SK-N-SH (cell line): ENCODE data around the gene UBFD1. TPM values are rescaled to one million over a fixed set of nuclear protein-coding genes. Genes with fewer than 3 reads are reported as not detected.

Source experiments
- CTCF ChIA-PET: fragments of 300-600, 350-600 bp; formaldehyde crosslinking; extraction: SDS; loops from one replicate; lab custom pipeline; 2021; lab: Yijun Ruan, JAX
- POLR2A ChIA-PET: fragments of 350-600 bp; sonication (Branson Sonifier 250); formaldehyde crosslinking; extraction: SDS; loops from one replicate; lab custom pipeline; 2020; ENCODE audit warnings: antibody characterized with exemption, inconsistent platforms; lab: Yijun Ruan, JAX
- DNase-seq: peaks from one replicate; pipeline ENCODE4 v3.0.0; 2012
- H2AFZ ChIP-seq: fragments of 200-600 bp; sonication (generic); 2 replicates; pipeline ENCODE4 v1.8.1; 2016; ENCODE audit warnings: antibody characterized with exemption, mild to moderate bottlenecking, low read depth
- H3F3A ChIP-seq: fragments of 200-600 bp; sonication (generic); replicated peaks from 2 replicates; pipeline ENCODE3; 2016; ENCODE audit warnings: antibody characterized with exemption, mild to moderate bottlenecking; ENCODE audit not compliant: insufficient read depth
- H3K27ac ChIP-seq, 2 experiments: fragments of 200-500 bp in 1 of 2; fragments of 200-600 bp in 1 of 2; sonication (Bioruptor generic) in 1 of 2; sonication (generic), shearing (Covaris generic) in 1 of 2; 2 replicates each; pipeline versions ENCODE4 v1.5.1 to v1.6.1; 2014 to 2016; ENCODE audit warnings: low read depth in 2 of 2, inconsistent platforms in 1 of 2, low read length in 1 of 2, mild to moderate bottlenecking in 1 of 2, mixed read lengths in 1 of 2
- H3K27me3 ChIP-seq: fragments of 200-600 bp; sonication (generic), shearing (Covaris generic); 2 replicates; pipeline ENCODE4 v1.6.1; 2016; ENCODE audit warnings: mixed run types; ENCODE audit not compliant: insufficient read depth
- H3K36me3 ChIP-seq, 2 experiments: fragments of 200-500 bp in 1 of 2; fragments of 200-600 bp in 1 of 2; sonication (Bioruptor generic) in 1 of 2; sonication (generic) in 1 of 2; replicated peaks in 1 of 2; 2 replicates each; pipeline versions ENCODE3 to v1.5.1; 2014 to 2016; ENCODE audit warnings: low read length in 1 of 2, mild to moderate bottlenecking in 1 of 2; ENCODE audit not compliant: insufficient read depth in 2 of 2, control insufficient read depth in 1 of 2
- H3K4me1 ChIP-seq, 2 experiments: fragments of 200-500 bp in 1 of 2; fragments of 200-600 bp in 1 of 2; sonication (Bioruptor generic) in 1 of 2; sonication (generic), shearing (Covaris generic) in 1 of 2; 2 replicates each; pipeline versions ENCODE4 v1.5.1 to v1.6.1; 2014 to 2016; ENCODE audit warnings: low read depth in 1 of 2, low read length in 1 of 2, mixed run types in 1 of 2; ENCODE audit not compliant: insufficient read depth in 2 of 2, control insufficient read depth in 1 of 2
- H3K4me2 ChIP-seq: fragments of 200-600 bp; sonication (generic), shearing (Covaris generic); 2 replicates; pipeline ENCODE4 v1.6.1; 2017; ENCODE audit warnings: mixed run types
- H3K4me3 ChIP-seq, 2 experiments: fragments of 200-500 bp in 1 of 2; fragments of 200-600 bp in 1 of 2; sonication (Bioruptor generic) in 1 of 2; sonication (generic), shearing (Covaris generic) in 1 of 2; 2 replicates each; pipeline versions ENCODE4 v1.5.1 to v1.8.1; 2014 to 2016; ENCODE audit warnings: low read depth in 2 of 2, inconsistent platforms in 1 of 2, low read length in 1 of 2, mild to moderate bottlenecking in 1 of 2, mixed read lengths in 1 of 2, moderate library complexity in 1 of 2
- H3K79me2 ChIP-seq: fragments of 200-600 bp; sonication (generic); 2 replicates; pipeline ENCODE4 v1.8.1; 2017; ENCODE audit warnings: mild to moderate bottlenecking; ENCODE audit not compliant: insufficient read depth
- H3K9ac ChIP-seq: fragments of 200-600 bp; sonication (generic); 2 replicates; pipeline ENCODE4 v1.6.1; 2017; ENCODE audit warnings: mixed run types
- H3K9me2 ChIP-seq: fragments of 200-600 bp; sonication (generic); 2 replicates; pipeline ENCODE4 v1.6.1; 2017; ENCODE audit warnings: mixed run types
- H3K9me3 ChIP-seq: fragments of 200-600 bp; sonication (generic); 2 replicates; pipeline ENCODE4 v1.6.1; 2017; ENCODE audit warnings: mixed run types, mild to moderate bottlenecking, moderate library complexity
- H4K20me1 ChIP-seq: fragments of 200-600 bp; sonication (generic); 2 replicates; pipeline ENCODE4 v1.6.1; 2017; ENCODE audit warnings: mild to moderate bottlenecking, mixed run types; ENCODE audit not compliant: insufficient read depth
- ELF1 ChIP-seq: IDR thresholded peaks from 2 replicates; pipeline ENCODE4 v1.4.0; 2012
- EP300 ChIP-seq, 2 experiments: IDR thresholded peaks; 2 replicates each; pipeline versions ENCODE4 v1.4.0 to v1.6.1; 2012; ENCODE audit warnings: borderline replicate concordance in 1 of 2, low read depth in 1 of 2, low read length in 1 of 2
- FOXJ3 ChIP-seq: sonication (generic); formaldehyde crosslinking; IDR thresholded peaks from 2 replicates; pipeline ENCODE4 v1.5.1; 2020; ENCODE audit warnings: mild to moderate bottlenecking, missing genetic modification reagents
- GATA2 ChIP-seq: sonication (generic); formaldehyde crosslinking; IDR thresholded peaks from 2 replicates; pipeline ENCODE4 v1.5.0; 2020; ENCODE audit warnings: mild to moderate bottlenecking, missing genetic modification reagents
- JUND ChIP-seq: IDR thresholded peaks from 2 replicates; pipeline ENCODE4 v1.4.0; 2012
- MEF2A ChIP-seq: IDR thresholded peaks from 2 replicates; pipeline ENCODE4 v1.4.0; 2012; ENCODE audit warnings: low read depth, borderline replicate concordance
- NFIC ChIP-seq: IDR thresholded peaks from 2 replicates; pipeline ENCODE4 v1.4.0; 2012; ENCODE audit warnings: borderline replicate concordance
- POLR2AphosphoS5 ChIP-seq: IDR thresholded peaks from 2 replicates; pipeline ENCODE4 v1.6.1; 2012; ENCODE audit warnings: low read depth, low read length
- RAD21 ChIP-seq: IDR thresholded peaks from 2 replicates; pipeline ENCODE4 v1.6.1; 2012; ENCODE audit warnings: mild to moderate bottlenecking, low read length
- SIN3A ChIP-seq: IDR thresholded peaks from 2 replicates; pipeline ENCODE4 v1.6.1; 2012; ENCODE audit warnings: low read depth, mild to moderate bottlenecking, low read length, moderate library complexity, borderline replicate concordance
- TAF1 ChIP-seq: IDR thresholded peaks from 2 replicates; pipeline ENCODE4 v1.6.1; 2012; ENCODE audit warnings: low read depth, mild to moderate bottlenecking, low read length, moderate library complexity, borderline replicate concordance
- TCF12 ChIP-seq: IDR thresholded peaks from 2 replicates; pipeline ENCODE4 v1.4.0; 2012
- TEAD4 ChIP-seq: IDR thresholded peaks from 2 replicates; pipeline ENCODE4 v1.4.0; 2012; ENCODE audit warnings: mild to moderate bottlenecking, borderline replicate concordance; ENCODE audit not compliant: insufficient read depth
- WGBS: methylation state at CpG from one replicate; pipeline ENCODE4 v1.1.6; 2017; ENCODE audit warnings: low lambda C conversion rate; 5-methylcytosine and 5-hydroxymethylcytosine counted together
- polyA plus RNA-seq, 3 experiments: library from polyadenylated mRNA; depleted of rRNA; stranded (reverse); fragments of >200 nt; gene quantifications; 2 replicates each; pipeline ENCODE4 v1.2.3, GENCODE V29; 2012
- TF ChIP-seq, protein P1 (sequence below): IDR thresholded peaks from 2 replicates; pipeline ENCODE4; 2012
- TF ChIP-seq, protein P2 (sequence below): fragments of 150-350 bp; IDR thresholded peaks from 2 replicates; pipeline ENCODE4 v1.6.1; 2016; ENCODE audit warnings: mild to moderate bottlenecking, low read depth, low read length
- TF ChIP-seq, protein P3 (sequence below): fragments of 200-600 bp; sonication (generic); IDR thresholded peaks from 2 replicates; pipeline ENCODE4 v1.6.1; 2017; ENCODE audit warnings: antibody characterized with exemption, mild to moderate bottlenecking, moderate library complexity
- TF ChIP-seq, protein P4 (sequence below): IDR thresholded peaks from 2 replicates; pipeline ENCODE4 v1.6.1; 2012; ENCODE audit warnings: mild to moderate bottlenecking, low read depth, low read length, moderate library complexity
- TF ChIP-seq, protein P5 (sequence below): IDR thresholded peaks from 2 replicates; pipeline ENCODE4 v1.4.0; 2012; ENCODE audit warnings: low read depth, borderline replicate concordance
- TF ChIP-seq, protein P6 (sequence below): IDR thresholded peaks from 2 replicates; pipeline ENCODE4 v1.4.0; 2012; ENCODE audit warnings: low read depth

The UBFD1 gene
- polyA plus RNA-seq, 1 of the 3 experiments (the other 2 are of a cell fraction) = 66.1 TPM

DNA sequence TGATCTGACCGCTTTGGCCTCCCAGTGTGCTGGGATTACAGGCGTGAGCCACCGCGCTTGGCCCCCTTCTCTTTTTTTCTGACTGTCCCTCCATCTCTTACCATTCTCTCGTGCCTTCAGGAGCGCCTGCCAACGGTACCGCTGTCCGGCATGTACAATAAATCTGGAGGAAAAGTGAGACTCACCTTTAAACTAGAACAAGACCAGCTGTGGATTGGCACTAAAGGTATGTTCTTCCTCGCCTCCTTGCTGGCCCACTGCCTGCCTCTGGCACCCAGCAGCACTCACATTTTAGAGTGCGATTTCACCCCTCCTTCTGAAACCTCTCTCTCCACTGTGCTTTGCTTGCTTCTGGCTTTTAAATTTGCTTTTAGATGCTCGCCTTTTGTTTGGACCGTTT is 5.0 kb downstream of the UBFD1 start:
- WGBS = 95% methylated on average over 13 of the region's 13 CpGs
- Histone ChIP-seq H3F3A (no peaks in the 10 kb centered on the region), H3K36me3 (peaks cover 75 to 84% of the 10 kb centered on the region in 2 experiments), H3K27ac (no peak overlapping the region), H3K27me3 (no peaks in the 10 kb centered on the region), H4K20me1 (no peaks in the 10 kb centered on the region; the same call in 1 of the 2 replicates), H3K4me1 (peaks cover 9 to 12% of the 10 kb centered on the region in 2 experiments), H3K9me2 (no peaks in the 10 kb centered on the region), H3K9ac (no peak overlapping the region), H3K4me3 (no peak overlapping the region), H3K79me2 (peaks cover 64% of the 10 kb centered on the region), H2AFZ (no peak overlapping the region), H3K4me2 (no peak overlapping the region), H3K9me3 (no peaks in the 10 kb centered on the region)
- DNase-seq = no peak
- POLR2A ChIA-PET = no interaction called here
- CTCF ChIA-PET = no interaction called here
- TF ChIP-seq, protein P1, sequence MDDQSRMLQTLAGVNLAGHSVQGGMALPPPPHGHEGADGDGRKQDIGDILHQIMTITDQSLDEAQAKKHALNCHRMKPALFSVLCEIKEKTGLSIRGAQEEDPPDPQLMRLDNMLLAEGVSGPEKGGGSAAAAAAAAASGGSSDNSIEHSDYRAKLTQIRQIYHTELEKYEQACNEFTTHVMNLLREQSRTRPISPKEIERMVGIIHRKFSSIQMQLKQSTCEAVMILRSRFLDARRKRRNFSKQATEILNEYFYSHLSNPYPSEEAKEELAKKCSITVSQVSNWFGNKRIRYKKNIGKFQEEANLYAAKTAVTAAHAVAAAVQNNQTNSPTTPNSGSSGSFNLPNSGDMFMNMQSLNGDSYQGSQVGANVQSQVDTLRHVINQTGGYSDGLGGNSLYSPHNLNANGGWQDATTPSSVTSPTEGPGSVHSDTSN = no peak
- TF ChIP-seq RAD21 = no peak

DNA sequence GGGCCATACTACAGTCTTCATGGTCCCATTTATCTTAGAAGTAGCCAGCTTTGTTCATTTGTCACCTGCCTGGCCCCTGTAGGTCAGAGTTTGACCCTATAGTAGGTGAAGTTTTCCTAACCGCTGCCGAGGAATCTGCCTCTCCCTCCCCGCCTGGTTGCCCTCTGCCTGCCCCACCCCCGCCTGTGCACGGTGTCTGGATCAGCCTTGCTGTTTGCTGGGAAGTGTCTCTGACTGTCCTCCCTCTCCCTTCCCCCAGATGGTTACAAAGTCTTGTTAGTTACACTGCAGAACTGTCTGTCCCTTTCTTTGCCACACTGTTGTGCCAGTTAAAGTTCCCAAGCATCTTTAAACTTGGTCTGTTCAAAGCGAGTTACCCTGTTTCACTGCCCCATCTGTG is 5.7 kb downstream of the UBFD1 start:
- no peaks in the 10 kb centered on the region for H3K27me3 ChIP-seq
- H4K20me1 ChIP-seq = no peaks in the 10 kb centered on the region; the same call in 1 of the 2 replicates
- H3K9me2 ChIP-seq = no peaks in the 10 kb centered on the region
- no peak overlapping the region for H3K9ac ChIP-seq
- ChIA-PET CTCF (no interaction called here), POLR2A (no interaction called here)
- H3K79me2 ChIP-seq = peaks cover 60% of the 10 kb centered on the region
- no peak for DNase-seq
- H3K4me1 ChIP-seq = peaks cover 9 to 12% of the 10 kb centered on the region in 2 experiments
- peaks cover 79 to 88% of the 10 kb centered on the region in 2 experiments for H3K36me3 ChIP-seq
- H3F3A ChIP-seq = no peaks in the 10 kb centered on the region
- H3K4me2 ChIP-seq = no peak overlapping the region
- 97% methylated on average over 6 of the region's 6 CpGs for WGBS
- TF ChIP-seq, protein P2, sequence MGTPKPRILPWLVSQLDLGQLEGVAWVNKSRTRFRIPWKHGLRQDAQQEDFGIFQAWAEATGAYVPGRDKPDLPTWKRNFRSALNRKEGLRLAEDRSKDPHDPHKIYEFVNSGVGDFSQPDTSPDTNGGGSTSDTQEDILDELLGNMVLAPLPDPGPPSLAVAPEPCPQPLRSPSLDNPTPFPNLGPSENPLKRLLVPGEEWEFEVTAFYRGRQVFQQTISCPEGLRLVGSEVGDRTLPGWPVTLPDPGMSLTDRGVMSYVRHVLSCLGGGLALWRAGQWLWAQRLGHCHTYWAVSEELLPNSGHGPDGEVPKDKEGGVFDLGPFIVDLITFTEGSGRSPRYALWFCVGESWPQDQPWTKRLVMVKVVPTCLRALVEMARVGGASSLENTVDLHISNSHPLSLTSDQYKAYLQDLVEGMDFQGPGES = no peak
- TF ChIP-seq FOXJ3 (CRISPR knock-in tag) (no peak), NFIC (no peak), ELF1 (no peak), TCF12 (no peak), TAF1 (no peak), GATA2 (no peak), TEAD4 (no peak), JUND (no peak), EP300 (IDR thresholded peaks at IDR 0.05; ENCODE audit: borderline replicate concordance in 1 of 2, low read depth in 1 of 2, low read length in 1 of 2) (no peak), MEF2A (no peak), SIN3A (no peak), POLR2AphosphoS5 (no peak)
- TF ChIP-seq, protein P1 = no peak
- TF ChIP-seq, protein P3, sequence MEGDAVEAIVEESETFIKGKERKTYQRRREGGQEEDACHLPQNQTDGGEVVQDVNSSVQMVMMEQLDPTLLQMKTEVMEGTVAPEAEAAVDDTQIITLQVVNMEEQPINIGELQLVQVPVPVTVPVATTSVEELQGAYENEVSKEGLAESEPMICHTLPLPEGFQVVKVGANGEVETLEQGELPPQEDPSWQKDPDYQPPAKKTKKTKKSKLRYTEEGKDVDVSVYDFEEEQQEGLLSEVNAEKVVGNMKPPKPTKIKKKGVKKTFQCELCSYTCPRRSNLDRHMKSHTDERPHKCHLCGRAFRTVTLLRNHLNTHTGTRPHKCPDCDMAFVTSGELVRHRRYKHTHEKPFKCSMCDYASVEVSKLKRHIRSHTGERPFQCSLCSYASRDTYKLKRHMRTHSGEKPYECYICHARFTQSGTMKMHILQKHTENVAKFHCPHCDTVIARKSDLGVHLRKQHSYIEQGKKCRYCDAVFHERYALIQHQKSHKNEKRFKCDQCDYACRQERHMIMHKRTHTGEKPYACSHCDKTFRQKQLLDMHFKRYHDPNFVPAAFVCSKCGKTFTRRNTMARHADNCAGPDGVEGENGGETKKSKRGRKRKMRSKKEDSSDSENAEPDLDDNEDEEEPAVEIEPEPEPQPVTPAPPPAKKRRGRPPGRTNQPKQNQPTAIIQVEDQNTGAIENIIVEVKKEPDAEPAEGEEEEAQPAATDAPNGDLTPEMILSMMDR = no peak
- TF ChIP-seq, protein P4, sequence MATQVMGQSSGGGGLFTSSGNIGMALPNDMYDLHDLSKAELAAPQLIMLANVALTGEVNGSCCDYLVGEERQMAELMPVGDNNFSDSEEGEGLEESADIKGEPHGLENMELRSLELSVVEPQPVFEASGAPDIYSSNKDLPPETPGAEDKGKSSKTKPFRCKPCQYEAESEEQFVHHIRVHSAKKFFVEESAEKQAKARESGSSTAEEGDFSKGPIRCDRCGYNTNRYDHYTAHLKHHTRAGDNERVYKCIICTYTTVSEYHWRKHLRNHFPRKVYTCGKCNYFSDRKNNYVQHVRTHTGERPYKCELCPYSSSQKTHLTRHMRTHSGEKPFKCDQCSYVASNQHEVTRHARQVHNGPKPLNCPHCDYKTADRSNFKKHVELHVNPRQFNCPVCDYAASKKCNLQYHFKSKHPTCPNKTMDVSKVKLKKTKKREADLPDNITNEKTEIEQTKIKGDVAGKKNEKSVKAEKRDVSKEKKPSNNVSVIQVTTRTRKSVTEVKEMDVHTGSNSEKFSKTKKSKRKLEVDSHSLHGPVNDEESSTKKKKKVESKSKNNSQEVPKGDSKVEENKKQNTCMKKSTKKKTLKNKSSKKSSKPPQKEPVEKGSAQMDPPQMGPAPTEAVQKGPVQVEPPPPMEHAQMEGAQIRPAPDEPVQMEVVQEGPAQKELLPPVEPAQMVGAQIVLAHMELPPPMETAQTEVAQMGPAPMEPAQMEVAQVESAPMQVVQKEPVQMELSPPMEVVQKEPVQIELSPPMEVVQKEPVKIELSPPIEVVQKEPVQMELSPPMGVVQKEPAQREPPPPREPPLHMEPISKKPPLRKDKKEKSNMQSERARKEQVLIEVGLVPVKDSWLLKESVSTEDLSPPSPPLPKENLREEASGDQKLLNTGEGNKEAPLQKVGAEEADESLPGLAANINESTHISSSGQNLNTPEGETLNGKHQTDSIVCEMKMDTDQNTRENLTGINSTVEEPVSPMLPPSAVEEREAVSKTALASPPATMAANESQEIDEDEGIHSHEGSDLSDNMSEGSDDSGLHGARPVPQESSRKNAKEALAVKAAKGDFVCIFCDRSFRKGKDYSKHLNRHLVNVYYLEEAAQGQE = no peak
- TF ChIP-seq, protein P5, sequence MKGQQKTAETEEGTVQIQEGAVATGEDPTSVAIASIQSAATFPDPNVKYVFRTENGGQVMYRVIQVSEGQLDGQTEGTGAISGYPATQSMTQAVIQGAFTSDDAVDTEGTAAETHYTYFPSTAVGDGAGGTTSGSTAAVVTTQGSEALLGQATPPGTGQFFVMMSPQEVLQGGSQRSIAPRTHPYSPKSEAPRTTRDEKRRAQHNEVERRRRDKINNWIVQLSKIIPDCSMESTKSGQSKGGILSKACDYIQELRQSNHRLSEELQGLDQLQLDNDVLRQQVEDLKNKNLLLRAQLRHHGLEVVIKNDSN = no peak
- TF ChIP-seq, protein P6, sequence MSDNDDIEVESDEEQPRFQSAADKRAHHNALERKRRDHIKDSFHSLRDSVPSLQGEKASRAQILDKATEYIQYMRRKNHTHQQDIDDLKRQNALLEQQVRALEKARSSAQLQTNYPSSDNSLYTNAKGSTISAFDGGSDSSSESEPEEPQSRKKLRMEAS = no peak
- no peak overlapping the region for H3K4me3 ChIP-seq
- no peak overlapping the region for H3K27ac ChIP-seq
- H2AFZ ChIP-seq = no peak overlapping the region
- no peaks in the 10 kb centered on the region for H3K9me3 ChIP-seq
